A673 (cell line): ENCODE measurements around the gene F8. TPM values are rescaled to one million over a fixed set of nuclear protein-coding genes. Genes with fewer than 3 reads are reported as not detected.

ENCODE experiments used
- BruUV-seq: library from RNA; stranded (reverse); fragments of 400-500 nt; replicated peaks from 2 replicates; lab custom pipeline; 2021; lab: Mats Ljungman, UMichigan
- CTCF ChIA-PET: fragments of 300-600 bp; sonication (Branson Sonifier 250); formaldehyde crosslinking; loops from one replicate; lab custom pipeline; 2022; ENCODE audit warnings: antibody characterized with exemption; lab: Charles Lee
- POLR2A ChIA-PET: fragments of 300-600 bp; sonication (Branson Sonifier 250); formaldehyde crosslinking; loops from one replicate; lab custom pipeline; 2022; ENCODE audit warnings: antibody characterized with exemption; ENCODE audit not compliant: low non-redundant PET; lab: Charles Lee
- DNase-seq: peaks from one replicate; pipeline ENCODE4 v3.0.0-alpha.2; 2015; ENCODE audit warnings: low spot score
- H3K27ac ChIP-seq: fragments of 200-600 bp; sonication (generic); 2 replicates; pipeline ENCODE4 v1.5.1; 2016; ENCODE audit warnings: mixed run types, low read depth, mild to moderate bottlenecking, mixed read lengths, antibody characterized with exemption, low read length; ENCODE audit not compliant: poor library complexity, severe bottlenecking
- H3K27me3 ChIP-seq: fragments of 200-600 bp; sonication (generic); replicated peaks from 2 replicates; pipeline ENCODE4 v1.6.1; 2017; ENCODE audit warnings: mixed run types, low read depth, mild to moderate bottlenecking, mixed read lengths, antibody characterized with exemption, low read length; ENCODE audit not compliant: insufficient read depth, poor library complexity
- H3K36me3 ChIP-seq: fragments of 200-600 bp; sonication (generic); 2 replicates; pipeline ENCODE4 v1.6.1; 2016; ENCODE audit warnings: mixed run types, mild to moderate bottlenecking, mixed read lengths, antibody characterized with exemption, low read length; ENCODE audit not compliant: insufficient read depth, poor library complexity, severe bottlenecking
- H3K4me1 ChIP-seq: fragments of 200-600 bp; sonication (generic); 2 replicates; pipeline ENCODE4 v1.6.1; 2017; ENCODE audit warnings: mixed run types, mild to moderate bottlenecking, mixed read lengths, antibody characterized with exemption, low read length; ENCODE audit not compliant: insufficient read depth, poor library complexity, severe bottlenecking
- H3K4me3 ChIP-seq: fragments of 200-600 bp; sonication (generic); 2 replicates; pipeline ENCODE4 v1.5.1; 2016; ENCODE audit warnings: low read depth, mixed run types, mild to moderate bottlenecking, mixed read lengths, low read length; ENCODE audit not compliant: poor library complexity, severe bottlenecking
- H3K9me3 ChIP-seq: fragments of 200-600 bp; sonication (generic); 2 replicates; pipeline ENCODE4 v1.6.1; 2016; ENCODE audit warnings: mixed run types, low read depth, mild to moderate bottlenecking, mixed read lengths, antibody characterized with exemption, low read length; ENCODE audit not compliant: poor library complexity, severe bottlenecking
- CTCF ChIP-seq: fragments of 300-800, 200-600 bp; sonication (generic); conservative IDR thresholded peaks from 2 replicates; pipeline ENCODE4 v1.5.1; 2017; ENCODE audit warnings: low read depth, mild to moderate bottlenecking, antibody characterized with exemption, low read length, moderate library complexity, mixed read lengths
- EZH2 ChIP-seq: fragments of 200-600 bp; sonication (generic); IDR thresholded peaks from 2 replicates; pipeline ENCODE4 v1.6.1; 2017; ENCODE audit warnings: borderline replicate concordance, low read depth, mild to moderate bottlenecking, mixed read lengths, antibody characterized with exemption, low read length; ENCODE audit not compliant: poor library complexity, severe bottlenecking
- intact Hi-C: fragments of 100-400 bp; cut with micrococcal nuclease; formaldehyde crosslinking; loops from one replicate; pipeline ENCODE4 v1.10.0; 2022; ENCODE audit not compliant: unreplicated experiment
- microRNA-seq: library from miRNA; unstranded; fragments of <30 nt; microRNA quantifications from one replicate; pipeline ENCODE4 v1.2.0, GENCODE V29; 2021
- total RNA-seq: library from RNA; stranded (reverse); gene quantifications from 2 replicates; pipeline ENCODE4 v1.2.3, GENCODE V29; 2021

The F8 gene
- total RNA-seq, 1 experiment from 2014 or later: 1.1 TPM

GRCh38 chrX:154791467-154791866 lies 231.1 kb downstream of the F8 start:
- Histone ChIP-seq H3K27ac (no peak overlapping the region), H3K4me3 (no peak overlapping the region), H3K27me3 (no peaks in the 10 kb centered on the region), H3K9me3 (no peaks in the 10 kb centered on the region), H3K36me3 (no peaks in the 10 kb centered on the region), H3K4me1 (no peaks in the 10 kb centered on the region)
- no TSS peak for BruUV-seq
- POLR2A ChIA-PET: no interaction called here
- intact Hi-C loops: no loop called here
- CTCF ChIA-PET: no interaction called here
- no peak for DNase-seq
- TF ChIP-seq EZH2: no peak
- no peak for TF ChIP-seq CTCF

Small RNA genes lying within 50 kb of the gene (microRNA-seq; reads per million reads assigned to microRNA genes)
- gene MIR1184-1: not detected

Other genes starting within 250 kb of the F8 start
- gene MPP1, start 217.2 kb downstream of the F8 start, total RNA-seq: 10.4 and 14.8 TPM in 2 replicates
- not detected in 2 replicates for gene SMIM9, start 188.1 kb downstream of the F8 start, total RNA-seq
- 25.0 and 25.2 TPM in 2 replicates for gene F8A1, start 136.4 kb downstream of the F8 start, total RNA-seq
- gene FUNDC2, start 4.1 kb upstream of the F8 start, total RNA-seq: 78.1 and 84.6 TPM in 2 replicates
- 5.9 and 6.4 TPM in 2 replicates for gene CMC4, start 48.4 kb upstream of the F8 start, total RNA-seq
- gene MTCP1, start 48.4 kb upstream of the F8 start, total RNA-seq: 19.8 and 21.0 TPM in 2 replicates
- 25.7 TPM in 2 replicates for gene BRCC3, start 48.8 kb upstream of the F8 start, total RNA-seq
- gene VBP1, start 193.7 kb upstream of the F8 start, total RNA-seq: 100 and 119 TPM in 2 replicates
- 0.43 and 0.81 TPM in 2 replicates for gene RAB39B, start 241.8 kb upstream of the F8 start, total RNA-seq